ENCODE measurements around the gene LUC7L2.

- no peak for TF ChIP-seq GATA3 (IDR thresholded peaks at IDR 0.05; ENCODE audit: low read depth, low read length)
- TF ChIP-seq GATA2 (IDR thresholded peaks at IDR 0.05; ENCODE audit: low read depth, low read length): no peak
Observed at GRCh38 chr7:139387594-139387993, 27.9 kb downstream of the LUC7L2 start.
